GM21786 (cell line): ENCODE measurements around the gene PCDHGA12.
"Not testable (repeated sequence)": the region's sequence is repeated elsewhere in the genome, so short reads cannot be mapped to it uniquely, and the experiment has no call there.

Experiments
- ATAC-seq: cut with Tn5 transposase; IDR thresholded peaks from one replicate; pipeline ENCODE4 v1.9.1; 2021; ENCODE audit not compliant: unreplicated experiment

Gene PCDHGA12

GRCh38 chr5:141430332-141431113, at the start of gene PCDHGA12:
PCDHGA12 (plus strand) TSS chr5:141430507; CDS start chr5:141430760, 253 bp downstream.
- peak; percentile 92 for ATAC-seq

- no peak for ATAC-seq
Observed at GRCh38 chr5:141382469-141383294, 47.6 kb upstream of the PCDHGA12 start, which contains the start of gene PCDHGA7. PCDHGA7 (plus strand) TSS chr5:141382742; CDS start chr5:141382900, 158 bp downstream.

GRCh38 chr5:141383345-141383744, 47.0 kb upstream of the PCDHGA12 start:
- ATAC-seq: no peak

GRCh38 chr5:141384471-141385267, 45.6 kb upstream of the PCDHGA12 start:
- ATAC-seq: no peak

GRCh38 chr5:141387557-141388311, 42.6 kb upstream of the PCDHGA12 start, which contains the start of gene PCDHGB4:
PCDHGB4 (plus strand) TSS chr5:141387698; CDS start chr5:141387885, 187 bp downstream.
- ATAC-seq: peak; percentile 62

- no peak for ATAC-seq
Observed at GRCh38 chr5:141388661-141389060, 41.6 kb upstream of the PCDHGA12 start.

GRCh38 chr5:141389153-141390042, 40.9 kb upstream of the PCDHGA12 start:
- ATAC-seq: no peak

- ATAC-seq: no peak
Observed at GRCh38 chr5:141392429-141393198, 37.7 kb upstream of the PCDHGA12 start, which contains the start of gene PCDHGA8. PCDHGA8 (plus strand) TSS chr5:141392633; CDS start chr5:141392814, 181 bp downstream.

- ATAC-seq: no peak
Observed at GRCh38 chr5:141393267-141393666, 37.0 kb upstream of the PCDHGA12 start.

GRCh38 chr5:141394401-141395187, 35.7 kb upstream of the PCDHGA12 start:
- ATAC-seq: not testable (repeated sequence)

GRCh38 chr5:141397756-141398551, 32.4 kb upstream of the PCDHGA12 start, which contains the start of gene PCDHGB5:
PCDHGB5 (plus strand) TSS chr5:141397947; CDS start chr5:141398128, 181 bp downstream.
- peak; percentile 97 for ATAC-seq

GRCh38 chr5:141398608-141399007, 31.7 kb upstream of the PCDHGA12 start:
- ATAC-seq: no peak

- ATAC-seq: no peak
Observed at GRCh38 chr5:141399555-141400258, 30.6 kb upstream of the PCDHGA12 start.

- no peak for ATAC-seq
Observed at GRCh38 chr5:141402553-141403243, 27.6 kb upstream of the PCDHGA12 start, which contains the start of gene PCDHGA9. PCDHGA9 (plus strand) TSS chr5:141402778; CDS start chr5:141402953, 175 bp downstream.

GRCh38 chr5:141403387-141403786, 26.9 kb upstream of the PCDHGA12 start:
- ATAC-seq: no peak
